Liver (tissue), 9 donors: Measurements from ENCODE around the gene SLC25A10. TPM values are rescaled to one million over a fixed set of nuclear protein-coding genes. Genes with fewer than 3 reads are reported as not detected.

ENCODE experiments used
- DNase-seq: peaks from one replicate; pipeline ENCODE4 v3.0.0-alpha.2; 2017; ENCODE audit warnings: low spot score
- H3K27ac ChIP-seq, 2 donors: one replicate each; pipeline ENCODE4 v1.7.0; 2013; ENCODE audit warnings: inconsistent platforms in 2 of 2, low read length in 2 of 2, control low read depth in 1 of 2, low read depth in 1 of 2, mild to moderate bottlenecking in 1 of 2
- H3K27me3 ChIP-seq, 4 donors: one replicate each; pipeline versions ENCODE4 v1.6.1 to v1.7.0; 2013; ENCODE audit warnings: low read length in 3 of 4, inconsistent platforms in 1 of 4, mild to moderate bottlenecking in 1 of 4, moderate library complexity in 1 of 4; ENCODE audit not compliant: control insufficient read depth in 4 of 4, insufficient read depth in 4 of 4
- H3K36me3 ChIP-seq, 4 donors: one replicate each; pipeline versions ENCODE4 v1.6.1 to v1.7.0; 2013; ENCODE audit warnings: low read length in 3 of 4, mild to moderate bottlenecking in 3 of 4, low read depth in 1 of 4, moderate library complexity in 1 of 4; ENCODE audit not compliant: control insufficient read depth in 4 of 4, insufficient read depth in 3 of 4
- H3K4me1 ChIP-seq, 4 donors: one replicate each; pipeline versions ENCODE4 v1.6.1 to v1.7.0; 2013; ENCODE audit warnings: low read length in 3 of 4, mild to moderate bottlenecking in 3 of 4, moderate library complexity in 1 of 4; ENCODE audit not compliant: control insufficient read depth in 4 of 4, insufficient read depth in 4 of 4
- H3K4me3 ChIP-seq, 3 donors: one replicate each; pipeline versions ENCODE4 v1.6.1 to v1.7.0; 2013; ENCODE audit warnings: low read length in 3 of 3, control low read depth in 1 of 3, low read depth in 1 of 3, mild to moderate bottlenecking in 1 of 3
- H3K9ac ChIP-seq, 2 donors: one replicate each; pipeline ENCODE4 v1.7.0; 2013; ENCODE audit warnings: low read length in 2 of 2, mild to moderate bottlenecking in 2 of 2, moderate library complexity in 2 of 2, control low read depth in 1 of 2, low read depth in 1 of 2
- H3K9me3 ChIP-seq, 4 donors: one replicate each; pipeline versions ENCODE4 v1.6.1 to v1.7.0; 2013; ENCODE audit warnings: low read length in 3 of 4; ENCODE audit not compliant: control insufficient read depth in 4 of 4
- GABPA ChIP-seq, 2 donors: IDR thresholded peaks in 1 of 2; conservative IDR thresholded peaks in 1 of 2; 2 replicates each; pipeline ENCODE4 v1.6.1; 2016; ENCODE audit warnings: antibody characterized with exemption in 2 of 2, mild to moderate bottlenecking in 1 of 2, moderate library complexity in 1 of 2
- HNF4G ChIP-seq: IDR thresholded peaks from 2 replicates; pipeline ENCODE4 v1.6.1; 2016; ENCODE audit warnings: antibody characterized with exemption
- RAD21 ChIP-seq, 2 donors: IDR thresholded peaks; 2 replicates each; pipeline ENCODE4 v1.6.1; 2016; ENCODE audit warnings: antibody characterized with exemption in 2 of 2, mild to moderate bottlenecking in 2 of 2
- SP1 ChIP-seq: IDR thresholded peaks from 2 replicates; pipeline ENCODE4 v1.6.1; 2018; ENCODE audit warnings: antibody characterized with exemption, mild to moderate bottlenecking
- TAF1 ChIP-seq: conservative IDR thresholded peaks from 2 replicates; pipeline ENCODE4 v1.6.1; 2016; ENCODE audit warnings: antibody characterized with exemption, mild to moderate bottlenecking
- YY1 ChIP-seq: IDR thresholded peaks from 2 replicates; pipeline ENCODE4 v1.6.1; 2016; ENCODE audit warnings: antibody characterized with exemption, mild to moderate bottlenecking
- WGBS: extraction: QIAGEN DNeasy Blood & Tissue Kit; methylation state at CpG from one replicate; pipeline ENCODE4 v1.1.7; 2013; 5-methylcytosine and 5-hydroxymethylcytosine counted together
- polyA plus RNA-seq, 2 donors: library from polyadenylated mRNA; stranded (reverse) in 1 of 2; unstranded in 1 of 2; fragments of 200-250 nt in 1 of 2; fragments of >200 nt in 1 of 2; fragmentation: Nextera tagmentation in 1 of 2; extraction: Ambion mirVana in 1 of 2; gene quantifications; one replicate each; pipeline versions ENCODE4 v1.2.1 to v1.2.3, GENCODE V29; 2013 to 2015
- total RNA-seq, 2 donors: library from RNA; depleted of rRNA; stranded (reverse); fragments of >200 nt; gene quantifications; one replicate each; pipeline ENCODE4 v1.2.3, GENCODE V29; 2014
- TF ChIP-seq, protein P1 (sequence below): IDR thresholded peaks from 2 replicates; pipeline ENCODE4 v1.6.1; 2016; ENCODE audit warnings: antibody characterized with exemption, mild to moderate bottlenecking
- TF ChIP-seq, protein P2 (sequence below): fragments of 150-350 bp; IDR thresholded peaks from 2 replicates; pipeline ENCODE4 v1.5.1; 2017; ENCODE audit warnings: improper control_type of control experiment, low read depth, low read length; ENCODE audit not compliant: missing input control
- donor health status: healthy.
- donor health status: healthy.
- donor health status: healthy.
- donor health status: healthy.
- donor health status: healthy.

Gene SLC25A10
- total and polyA plus RNA-seq, 4 donors, result 19.8 to 54.6 (median 44.0) TPM

DNA sequence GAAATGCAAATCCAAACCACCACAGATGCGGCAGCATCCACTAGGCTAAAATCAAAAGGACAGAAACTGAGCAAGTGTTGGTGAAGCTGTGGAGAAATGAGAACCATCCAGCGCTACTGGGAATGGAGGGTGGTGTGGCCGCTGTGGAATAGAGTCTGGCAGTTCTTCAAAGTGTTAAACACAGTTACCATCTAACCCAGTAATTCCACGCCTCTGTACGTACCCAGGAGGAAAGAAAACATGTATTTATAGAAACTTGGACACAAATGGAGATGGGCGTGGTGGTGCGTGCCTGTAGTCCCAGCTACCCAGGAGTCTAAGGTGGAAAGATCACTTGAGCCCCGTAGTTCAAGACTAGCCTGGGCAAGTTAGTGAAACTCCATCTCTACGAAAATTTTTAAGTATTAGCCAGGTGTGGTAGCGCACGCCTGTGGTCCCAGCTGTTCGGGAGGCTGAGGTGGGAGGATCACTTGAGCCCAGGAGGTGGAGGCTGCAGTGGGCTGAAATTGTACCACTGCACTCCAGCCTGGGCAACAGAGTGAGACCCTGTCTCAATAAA lies 11.6 kb downstream of the SLC25A10 start:
- TF ChIP-seq, protein P1, sequence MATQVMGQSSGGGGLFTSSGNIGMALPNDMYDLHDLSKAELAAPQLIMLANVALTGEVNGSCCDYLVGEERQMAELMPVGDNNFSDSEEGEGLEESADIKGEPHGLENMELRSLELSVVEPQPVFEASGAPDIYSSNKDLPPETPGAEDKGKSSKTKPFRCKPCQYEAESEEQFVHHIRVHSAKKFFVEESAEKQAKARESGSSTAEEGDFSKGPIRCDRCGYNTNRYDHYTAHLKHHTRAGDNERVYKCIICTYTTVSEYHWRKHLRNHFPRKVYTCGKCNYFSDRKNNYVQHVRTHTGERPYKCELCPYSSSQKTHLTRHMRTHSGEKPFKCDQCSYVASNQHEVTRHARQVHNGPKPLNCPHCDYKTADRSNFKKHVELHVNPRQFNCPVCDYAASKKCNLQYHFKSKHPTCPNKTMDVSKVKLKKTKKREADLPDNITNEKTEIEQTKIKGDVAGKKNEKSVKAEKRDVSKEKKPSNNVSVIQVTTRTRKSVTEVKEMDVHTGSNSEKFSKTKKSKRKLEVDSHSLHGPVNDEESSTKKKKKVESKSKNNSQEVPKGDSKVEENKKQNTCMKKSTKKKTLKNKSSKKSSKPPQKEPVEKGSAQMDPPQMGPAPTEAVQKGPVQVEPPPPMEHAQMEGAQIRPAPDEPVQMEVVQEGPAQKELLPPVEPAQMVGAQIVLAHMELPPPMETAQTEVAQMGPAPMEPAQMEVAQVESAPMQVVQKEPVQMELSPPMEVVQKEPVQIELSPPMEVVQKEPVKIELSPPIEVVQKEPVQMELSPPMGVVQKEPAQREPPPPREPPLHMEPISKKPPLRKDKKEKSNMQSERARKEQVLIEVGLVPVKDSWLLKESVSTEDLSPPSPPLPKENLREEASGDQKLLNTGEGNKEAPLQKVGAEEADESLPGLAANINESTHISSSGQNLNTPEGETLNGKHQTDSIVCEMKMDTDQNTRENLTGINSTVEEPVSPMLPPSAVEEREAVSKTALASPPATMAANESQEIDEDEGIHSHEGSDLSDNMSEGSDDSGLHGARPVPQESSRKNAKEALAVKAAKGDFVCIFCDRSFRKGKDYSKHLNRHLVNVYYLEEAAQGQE, result no peak
- TF ChIP-seq RAD21 (IDR thresholded peaks at IDR 0.05) (no peak), GABPA (IDR thresholded peaks at IDR 0.05 in 1 of 2, conservative IDR thresholded peaks at IDR 0.05 in 1 of 2) (no peak), YY1 (no peak), SP1 (no peak), TAF1 (no peak), HNF4G (no peak)
- TF ChIP-seq, protein P2, sequence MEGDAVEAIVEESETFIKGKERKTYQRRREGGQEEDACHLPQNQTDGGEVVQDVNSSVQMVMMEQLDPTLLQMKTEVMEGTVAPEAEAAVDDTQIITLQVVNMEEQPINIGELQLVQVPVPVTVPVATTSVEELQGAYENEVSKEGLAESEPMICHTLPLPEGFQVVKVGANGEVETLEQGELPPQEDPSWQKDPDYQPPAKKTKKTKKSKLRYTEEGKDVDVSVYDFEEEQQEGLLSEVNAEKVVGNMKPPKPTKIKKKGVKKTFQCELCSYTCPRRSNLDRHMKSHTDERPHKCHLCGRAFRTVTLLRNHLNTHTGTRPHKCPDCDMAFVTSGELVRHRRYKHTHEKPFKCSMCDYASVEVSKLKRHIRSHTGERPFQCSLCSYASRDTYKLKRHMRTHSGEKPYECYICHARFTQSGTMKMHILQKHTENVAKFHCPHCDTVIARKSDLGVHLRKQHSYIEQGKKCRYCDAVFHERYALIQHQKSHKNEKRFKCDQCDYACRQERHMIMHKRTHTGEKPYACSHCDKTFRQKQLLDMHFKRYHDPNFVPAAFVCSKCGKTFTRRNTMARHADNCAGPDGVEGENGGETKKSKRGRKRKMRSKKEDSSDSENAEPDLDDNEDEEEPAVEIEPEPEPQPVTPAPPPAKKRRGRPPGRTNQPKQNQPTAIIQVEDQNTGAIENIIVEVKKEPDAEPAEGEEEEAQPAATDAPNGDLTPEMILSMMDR, result no peak
- H3K27me3 ChIP-seq, result no peaks in the 10 kb centered on the region
- 41% methylated on average over 12 of the region's 12 CpGs for WGBS
- H3K9me3 ChIP-seq, result no peaks in the 10 kb centered on the region
- H3K4me1 ChIP-seq, result peaks cover 12 to 59% (median 39%) of the 10 kb centered on the region in 4 donors
- peak overlapping the region in 1 of 2 donors; percentile 60 for H3K27ac ChIP-seq
- DNase-seq, result no peak
- H3K9ac ChIP-seq, result no peak overlapping the region
- H3K36me3 ChIP-seq, result no peaks in the 10 kb centered on the region
- no peak overlapping the region for H3K4me3 ChIP-seq

DNA sequence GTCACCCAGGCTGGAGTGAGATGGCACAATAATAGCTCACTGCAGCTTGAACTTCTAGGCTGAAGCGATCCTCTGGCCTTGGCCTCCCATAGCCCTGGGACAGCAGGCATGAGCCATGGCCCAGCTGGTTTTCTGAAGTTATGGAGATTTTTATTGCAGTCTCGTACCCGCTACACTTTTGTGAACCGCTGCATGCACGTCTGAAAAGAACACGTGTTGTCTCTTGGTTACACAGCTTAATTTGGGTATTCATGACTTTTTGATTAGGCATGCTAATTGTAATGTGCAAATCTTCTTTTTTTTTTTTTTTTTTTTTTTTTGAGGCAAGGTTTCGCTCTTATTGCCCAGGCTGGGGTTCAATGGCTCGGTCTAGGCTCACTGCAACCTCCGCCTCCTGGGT lies 13.4 kb downstream of the SLC25A10 start:
- Histone ChIP-seq H3K27me3 (no peaks in the 10 kb centered on the region), H3K9ac (no peak overlapping the region), H3K4me3 (no peak overlapping the region), H3K27ac (no peak overlapping the region), H3K36me3 (no peaks in the 10 kb centered on the region), H3K4me1 (peaks cover 12 to 50% (median 35%) of the 10 kb centered on the region in 4 donors), H3K9me3 (no peaks in the 10 kb centered on the region)
- DNase-seq, result no peak
- TF ChIP-seq RAD21 (IDR thresholded peaks at IDR 0.05), result no peak
- TF ChIP-seq, protein P1, result no peak
- WGBS, result 90% methylated on average over 9 of the region's 9 CpGs
